K562 (cell line): ENCODE measurements around the gene HMGXB3. TPM values are rescaled to one million over a fixed set of nuclear protein-coding genes. Genes with fewer than 3 reads are reported as not detected.

Experiments
- ATAC-seq: fragments of 200-7000 bp; cut with Tn5 transposase; 3 replicates; pipeline ENCODE4 v1.9.1; 2020; ENCODE audit warnings: moderate library complexity
- BruUV-seq: library from RNA; stranded (reverse); fragments of 400-500 nt; replicated peaks from 2 replicates; lab custom pipeline; 2021; lab: Mats Ljungman, UMichigan
- CTCF ChIA-PET: fragments of 300-600 bp; formaldehyde crosslinking; extraction: SDS; loops from one replicate; lab custom pipeline; 2021; ENCODE audit warnings: low intra/inter-chr PET ratio; lab: Yijun Ruan, JAX
- POLR2A ChIA-PET: fragments of 300-600, 350-650 bp; sonication (Branson Sonifier 250); formaldehyde crosslinking; extraction: SDS; loops from one replicate; lab custom pipeline; 2021; ENCODE audit warnings: antibody characterized with exemption, inconsistent platforms; lab: Yijun Ruan, JAX
- DNase-seq, 4 experiments: peaks; one replicate each; pipeline versions ENCODE4 v3.0.0 to v3.0.0-alpha.2; 2011 to 2018; ENCODE audit warnings: low spot score in 3 of 4, mixed read lengths in 3 of 4; ENCODE audit errors: extremely low read depth in 1 of 4
- FAIRE-seq: peaks from 2 replicates; lab custom pipeline; 2011; peaks lifted over from hg19 to GRCh38; lab: Jason Lieb, UNC
- H2AFZ ChIP-seq: 2 replicates; pipeline ENCODE4 v1.6.0; 2011; ENCODE audit warnings: low read depth, low read length, control low read depth, inconsistent platforms
- H3K27ac ChIP-seq: fragments of 200-600 bp; 3 replicates; pipeline ENCODE4 v1.8.0; 2011; ENCODE audit warnings: low read depth, mild to moderate bottlenecking, control low read depth, inconsistent platforms, low read length, moderate library complexity, mixed read lengths; ENCODE audit errors: extremely low read depth
- H3K27me3 ChIP-seq, 2 experiments: fragments of 300-600 bp in 1 of 2; 2 replicates in 1 of 2; 3 replicates in 1 of 2; pipeline versions ENCODE4 v1.6.0 to v1.8.0; 2011; ENCODE audit warnings: inconsistent platforms in 2 of 2, low read length in 2 of 2, mild to moderate bottlenecking in 1 of 2, mixed read lengths in 1 of 2, moderate library complexity in 1 of 2; ENCODE audit not compliant: control insufficient read depth in 2 of 2, insufficient read depth in 2 of 2
- H3K36me3 ChIP-seq: fragments of 300-600 bp; 3 replicates; pipeline ENCODE4 v1.8.0; 2011; ENCODE audit warnings: mild to moderate bottlenecking, low read length, inconsistent platforms; ENCODE audit not compliant: control insufficient read depth, insufficient read depth
- H3K4me1 ChIP-seq, 2 experiments: fragments of 200-600 bp in 1 of 2; replicated peaks in 1 of 2; 2 replicates in 1 of 2; 3 replicates in 1 of 2; pipeline versions ENCODE4 v1.5.1 to v1.8.0; 2011; ENCODE audit warnings: inconsistent platforms in 2 of 2, low read length in 2 of 2, mild to moderate bottlenecking in 1 of 2, mixed read lengths in 1 of 2, moderate library complexity in 1 of 2; ENCODE audit not compliant: control insufficient read depth in 2 of 2, insufficient read depth in 2 of 2
- H3K4me2 ChIP-seq: 2 replicates; pipeline ENCODE4 v1.6.1; 2011; ENCODE audit warnings: low read length, control low read depth, inconsistent platforms, mixed read lengths; ENCODE audit not compliant: insufficient read depth
- H3K4me3 ChIP-seq: fragments of 200-600 bp; sonication (generic), shearing (Covaris generic); 2 replicates; pipeline ENCODE4 v1.5.1; 2016; ENCODE audit warnings: control low read depth, inconsistent platforms
- H3K79me2 ChIP-seq: fragments of 200-600 bp; 3 replicates; pipeline ENCODE4 v1.8.0; 2011; ENCODE audit warnings: low read length, inconsistent platforms; ENCODE audit not compliant: control insufficient read depth, insufficient read depth
- H3K9ac ChIP-seq, 2 experiments: 2 replicates each; pipeline versions ENCODE4 v1.6.0 to v1.6.1; 2011; ENCODE audit warnings: low read depth in 2 of 2, low read length in 2 of 2, control low read depth in 1 of 2, inconsistent platforms in 1 of 2, mild to moderate bottlenecking in 1 of 2, mixed read lengths in 1 of 2; ENCODE audit not compliant: insufficient read depth in 1 of 2
- H3K9me1 ChIP-seq: one replicate; pipeline ENCODE4 v1.6.0; 2011; ENCODE audit warnings: inconsistent platforms, mild to moderate bottlenecking, low read length, moderate library complexity; ENCODE audit not compliant: control insufficient read depth, insufficient read depth
- H3K9me3 ChIP-seq: replicated peaks from 2 replicates; pipeline ENCODE4 v1.5.1; 2011; ENCODE audit warnings: low read depth, low read length, inconsistent platforms; ENCODE audit not compliant: control insufficient read depth, insufficient read depth
- H4K20me1 ChIP-seq: replicated peaks from 2 replicates; pipeline ENCODE4 v1.6.1; 2011; ENCODE audit warnings: low read length, inconsistent platforms, mixed read lengths; ENCODE audit not compliant: control insufficient read depth, insufficient read depth
- CBX1 ChIP-seq: sonication (generic); IDR thresholded peaks from 2 replicates; pipeline ENCODE4 v1.6.1; 2016; ENCODE audit warnings: antibody characterized with exemption, low read depth, mild to moderate bottlenecking
- CEBPB ChIP-seq: fragments of 450-650 bp; IDR thresholded peaks from 2 replicates; pipeline ENCODE4 v1.6.1; 2016; ENCODE audit warnings: missing genetic modification characterization, missing compliant biosample characterization
- DACH1 ChIP-seq: fragments of 450-650 bp; IDR thresholded peaks from 2 replicates; pipeline ENCODE4 v1.6.1; 2018; ENCODE audit not compliant: partially characterized antibody
- DPF2 ChIP-seq: fragments of 450-650 bp; IDR thresholded peaks from 2 replicates; pipeline ENCODE4 v1.6.1; 2016
- ELF2 ChIP-seq: fragments of 250-450 bp; sonication (Bioruptor Pico); IDR thresholded peaks from 2 replicates; pipeline ENCODE4 v1.5.0; 2021; ENCODE audit warnings: mild to moderate bottlenecking
- GABPA ChIP-seq: fragments of 200-800 bp; sonication (Bioruptor generic); conservative IDR thresholded peaks from 2 replicates; pipeline ENCODE4 v1.6.1; 2016; ENCODE audit warnings: low read depth, missing genetic modification characterization, missing compliant biosample characterization
- LCOR ChIP-seq: sonication (generic); formaldehyde crosslinking; IDR thresholded peaks from 2 replicates; pipeline ENCODE4 v1.8.0; 2022; ENCODE audit warnings: mild to moderate bottlenecking, missing genetic modification reagents
- PTRF ChIP-seq: fragments of 450-650 bp; IDR thresholded peaks from 2 replicates; pipeline ENCODE4 v1.6.1; 2016; ENCODE audit warnings: mild to moderate bottlenecking, missing genetic modification characterization, missing compliant biosample characterization
- WGBS: fragments of 100-300 bp; shearing (Covaris generic); methylation state at CpG from one replicate; pipeline ENCODE4 v1.1.6; 2016; ENCODE audit warnings: low coverage, mixed read lengths; ENCODE audit not compliant: insufficient coverage; ENCODE audit errors: missing lambda C conversion rate; 5-methylcytosine and 5-hydroxymethylcytosine counted together
- in situ Hi-C: fragments of 300-500 bp; cut with MboI; formaldehyde crosslinking; loops from 4 replicates; pipeline ENCODE4 v1.15.0; 2018; ENCODE audit warnings: inconsistent platforms, mixed read lengths
- intact Hi-C: fragments of 100-400 bp; cut with micrococcal nuclease; formaldehyde crosslinking; loops from 2 replicates; pipeline ENCODE4 v1.14.2; 2022
- polyA plus RNA-seq, 8 experiments: library from polyadenylated mRNA; depleted of rRNA in 4 of 8; stranded (reverse) in 5 of 8; unstranded in 3 of 8; fragments of >200 nt; fragmentation: Nextera tagmentation in 2 of 8; fragmentation: Illumina TruSeq in 1 of 8; extraction: Ambion mirVana in 2 of 8; extraction: Trizol in 1 of 8; gene quantifications; 2 replicates each; pipeline versions ENCODE4 v1.2.1 to v1.2.3, GENCODE V29; 2011 to 2014; ENCODE audit warnings: inconsistent platforms in 1 of 8, missing spikeins in 1 of 8
- total RNA-seq, 7 experiments: library from RNA; depleted of rRNA in 6 of 7; stranded (reverse); fragments of >200 nt in 6 of 7; fragmentation: Illumina TruSeq in 2 of 7; extraction: Trizol in 2 of 7; gene quantifications; 2 replicates each; pipeline versions ENCODE4 v1.2.1 to v1.2.3, GENCODE V29; 2011 to 2021; ENCODE audit warnings: low replicate concordance in 1 of 7
- TF ChIP-seq, protein P1 (sequence below), 2 experiments: fragments of 250-450 bp in 1 of 2; fragments of 450-650 bp in 1 of 2; sonication (Bioruptor Pico) in 1 of 2; IDR thresholded peaks; 2 replicates each; pipeline versions ENCODE4 v1.6.1 to v1.8.0; 2016 to 2021; ENCODE audit warnings: mild to moderate bottlenecking in 2 of 2, moderate library complexity in 2 of 2, missing compliant biosample characterization in 1 of 2, missing genetic modification characterization in 1 of 2
- TF ChIP-seq, protein P2 (sequence below): sonication (generic); formaldehyde crosslinking; IDR thresholded peaks from 2 replicates; pipeline ENCODE4 v1.8.0; 2023; ENCODE audit warnings: missing genetic modification reagents, mild to moderate bottlenecking, borderline replicate concordance
- TF ChIP-seq, protein P3 (sequence below): fragments of 450-650 bp; formaldehyde crosslinking; IDR thresholded peaks from 2 replicates; pipeline ENCODE4 v1.4.0; 2022; ENCODE audit warnings: missing genetic modification characterization

HMGXB3 gene
- total and polyA plus RNA-seq, 9 of the 15 experiments (the other 6 are each of a cell fraction or from before 2014, with no cell fraction given): 1.8 to 44.1 (median 32.2) TPM

DNA sequence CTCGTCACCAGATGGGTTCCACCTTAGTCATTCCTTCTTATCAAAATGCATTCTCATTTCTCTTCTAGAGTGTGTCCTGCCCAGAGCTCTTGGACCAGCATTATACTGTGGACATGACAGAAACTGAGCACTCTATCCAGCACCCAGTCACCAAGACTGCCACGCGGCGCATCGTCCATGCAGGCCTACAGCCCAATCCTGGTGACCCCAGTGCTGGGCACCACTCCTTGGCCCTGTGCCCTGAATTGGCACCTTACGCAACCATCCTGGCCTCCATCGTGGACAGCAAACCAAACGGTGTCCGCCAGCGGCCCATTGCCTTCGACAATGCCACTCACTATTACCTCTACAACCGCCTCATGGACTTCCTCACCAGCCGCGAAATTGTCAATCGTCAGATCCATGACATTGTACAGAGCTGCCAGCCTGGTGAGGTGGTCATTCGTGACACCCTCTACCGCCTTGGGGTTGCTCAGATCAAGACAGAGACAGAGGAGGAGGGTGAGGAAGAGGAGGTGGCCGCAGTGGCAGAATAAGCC, 51.2 kb downstream of the HMGXB3 start:
- H3K4me1 ChIP-seq: peaks cover 22 to 34% of the 10 kb centered on the region in 2 experiments
- TF ChIP-seq DACH1 (no peak), CBX1 (no peak), GABPA (no peak), DPF2 (no peak), PTRF (no peak), LCOR (no peak), ELF2 (CRISPR knock-in tag) (no peak), CEBPB (tag) (no peak)
- TF ChIP-seq, protein P1, sequence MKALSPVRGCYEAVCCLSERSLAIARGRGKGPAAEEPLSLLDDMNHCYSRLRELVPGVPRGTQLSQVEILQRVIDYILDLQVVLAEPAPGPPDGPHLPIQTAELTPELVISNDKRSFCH (CRISPR knock-in tag; IDR thresholded peaks at IDR 0.05): no peak
- TF ChIP-seq, protein P1 (tag; IDR thresholded peaks at IDR 0.05): no peak
- TF ChIP-seq, protein P2, sequence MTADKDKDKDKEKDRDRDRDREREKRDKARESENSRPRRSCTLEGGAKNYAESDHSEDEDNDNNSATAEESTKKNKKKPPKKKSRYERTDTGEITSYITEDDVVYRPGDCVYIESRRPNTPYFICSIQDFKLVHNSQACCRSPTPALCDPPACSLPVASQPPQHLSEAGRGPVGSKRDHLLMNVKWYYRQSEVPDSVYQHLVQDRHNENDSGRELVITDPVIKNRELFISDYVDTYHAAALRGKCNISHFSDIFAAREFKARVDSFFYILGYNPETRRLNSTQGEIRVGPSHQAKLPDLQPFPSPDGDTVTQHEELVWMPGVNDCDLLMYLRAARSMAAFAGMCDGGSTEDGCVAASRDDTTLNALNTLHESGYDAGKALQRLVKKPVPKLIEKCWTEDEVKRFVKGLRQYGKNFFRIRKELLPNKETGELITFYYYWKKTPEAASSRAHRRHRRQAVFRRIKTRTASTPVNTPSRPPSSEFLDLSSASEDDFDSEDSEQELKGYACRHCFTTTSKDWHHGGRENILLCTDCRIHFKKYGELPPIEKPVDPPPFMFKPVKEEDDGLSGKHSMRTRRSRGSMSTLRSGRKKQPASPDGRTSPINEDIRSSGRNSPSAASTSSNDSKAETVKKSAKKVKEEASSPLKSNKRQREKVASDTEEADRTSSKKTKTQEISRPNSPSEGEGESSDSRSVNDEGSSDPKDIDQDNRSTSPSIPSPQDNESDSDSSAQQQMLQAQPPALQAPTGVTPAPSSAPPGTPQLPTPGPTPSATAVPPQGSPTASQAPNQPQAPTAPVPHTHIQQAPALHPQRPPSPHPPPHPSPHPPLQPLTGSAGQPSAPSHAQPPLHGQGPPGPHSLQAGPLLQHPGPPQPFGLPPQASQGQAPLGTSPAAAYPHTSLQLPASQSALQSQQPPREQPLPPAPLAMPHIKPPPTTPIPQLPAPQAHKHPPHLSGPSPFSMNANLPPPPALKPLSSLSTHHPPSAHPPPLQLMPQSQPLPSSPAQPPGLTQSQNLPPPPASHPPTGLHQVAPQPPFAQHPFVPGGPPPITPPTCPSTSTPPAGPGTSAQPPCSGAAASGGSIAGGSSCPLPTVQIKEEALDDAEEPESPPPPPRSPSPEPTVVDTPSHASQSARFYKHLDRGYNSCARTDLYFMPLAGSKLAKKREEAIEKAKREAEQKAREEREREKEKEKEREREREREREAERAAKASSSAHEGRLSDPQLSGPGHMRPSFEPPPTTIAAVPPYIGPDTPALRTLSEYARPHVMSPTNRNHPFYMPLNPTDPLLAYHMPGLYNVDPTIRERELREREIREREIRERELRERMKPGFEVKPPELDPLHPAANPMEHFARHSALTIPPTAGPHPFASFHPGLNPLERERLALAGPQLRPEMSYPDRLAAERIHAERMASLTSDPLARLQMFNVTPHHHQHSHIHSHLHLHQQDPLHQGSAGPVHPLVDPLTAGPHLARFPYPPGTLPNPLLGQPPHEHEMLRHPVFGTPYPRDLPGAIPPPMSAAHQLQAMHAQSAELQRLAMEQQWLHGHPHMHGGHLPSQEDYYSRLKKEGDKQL: no peak
- TF ChIP-seq, protein P3, sequence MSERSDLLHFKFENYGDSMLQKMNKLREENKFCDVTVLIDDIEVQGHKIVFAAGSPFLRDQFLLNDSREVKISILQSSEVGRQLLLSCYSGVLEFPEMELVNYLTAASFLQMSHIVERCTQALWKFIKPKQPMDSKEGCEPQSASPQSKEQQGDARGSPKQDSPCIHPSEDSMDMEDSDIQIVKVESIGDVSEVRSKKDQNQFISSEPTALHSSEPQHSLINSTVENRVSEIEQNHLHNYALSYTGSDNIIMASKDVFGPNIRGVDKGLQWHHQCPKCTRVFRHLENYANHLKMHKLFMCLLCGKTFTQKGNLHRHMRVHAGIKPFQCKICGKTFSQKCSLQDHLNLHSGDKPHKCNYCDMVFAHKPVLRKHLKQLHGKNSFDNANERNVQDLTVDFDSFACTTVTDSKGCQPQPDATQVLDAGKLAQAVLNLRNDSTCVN (CRISPR knock-in tag): no peak
- H3K9ac ChIP-seq: peak overlapping the region in 1 of 2 experiments; percentile 15; a peak in 1 of 4 replicates
- FAIRE-seq: no peak
- no peaks in the 10 kb centered on the region; the same call in 1 of the 2 replicates for H4K20me1 ChIP-seq
- POLR2A ChIA-PET: interaction anchor here (0.8 to 4.1 kb wide), 2 partner anchors 10 to 25 kb away, joined by 4 to 13 read pairs; no protein-coding TSS in a partner anchor
- H3K9me1 ChIP-seq: no peaks in the 10 kb centered on the region
- H3K27ac ChIP-seq: peak overlapping the region; percentile 59; the same call in 1 of the 3 replicates
- in situ Hi-C loops: no loop called here
- H3K4me3 ChIP-seq: no peak overlapping the region
- no TSS peak for BruUV-seq
- H3K4me2 ChIP-seq: no peak overlapping the region
- no peaks in the 10 kb centered on the region for H3K27me3 ChIP-seq
- no peaks in the 10 kb centered on the region for H3K9me3 ChIP-seq
- DNase-seq: no peak
- no peak for ATAC-seq
- H3K36me3 ChIP-seq: peaks cover 85% of the 10 kb centered on the region
- no peaks in the 10 kb centered on the region for H3K79me2 ChIP-seq
- WGBS: 85% methylated on average over 11 of the region's 18 CpGs
- CTCF ChIA-PET: no interaction called here
- H2AFZ ChIP-seq: no peak overlapping the region
- intact Hi-C loops: no loop called here
